Fibroblast of lung (primary cell): ENCODE results near the gene CHD6. TPM values are rescaled to one million over a fixed set of nuclear protein-coding genes. Genes with fewer than 3 reads are reported as not detected.
A peak's percentile ranks its signal among the peaks of the same experiment; 100 is the strongest.

Source experiments
- DNase-seq, 2 donors: peaks; one replicate each; pipeline versions ENCODE4 v3.0.0 to v3.0.0-alpha.2; 2010; ENCODE audit warnings: low read depth in 2 of 2
- H2AFZ ChIP-seq: 2 replicates; pipeline ENCODE4 v1.5.1; 2012; ENCODE audit warnings: low read length, control low read depth, inconsistent platforms
- H3K27ac ChIP-seq: 2 replicates; pipeline ENCODE4 v1.5.1; 2011; ENCODE audit warnings: low read length, control low read depth; ENCODE audit not compliant: insufficient read depth
- H3K27me3 ChIP-seq: 2 replicates; pipeline ENCODE4 v1.5.1; 2011; ENCODE audit warnings: mild to moderate bottlenecking, low read length; ENCODE audit not compliant: control insufficient read depth, insufficient read depth
- H3K36me3 ChIP-seq: 2 replicates; pipeline ENCODE4 v1.5.1; 2011; ENCODE audit warnings: low read length; ENCODE audit not compliant: control insufficient read depth, insufficient read depth
- H3K4me1 ChIP-seq: 2 replicates; pipeline ENCODE4 v1.5.1; 2011; ENCODE audit warnings: low read length; ENCODE audit not compliant: control insufficient read depth, insufficient read depth; ENCODE audit errors: extremely low read depth
- H3K4me2 ChIP-seq: 2 replicates; pipeline ENCODE4 v1.5.1; 2011; ENCODE audit warnings: low read length, control low read depth; ENCODE audit not compliant: insufficient read depth; ENCODE audit errors: extremely low read depth
- H3K4me3 ChIP-seq, 4 experiments: fragments of 200-600 bp in 1 of 4; sonication (generic) in 1 of 4; replicated peaks in 1 of 4; 2 replicates each; pipeline ENCODE4 v1.5.1; 2011 to 2016; ENCODE audit warnings: low read length in 4 of 4, low read depth in 3 of 4, mild to moderate bottlenecking in 3 of 4, control low read depth in 2 of 4, inconsistent platforms in 1 of 4, mixed read lengths in 1 of 4; ENCODE audit not compliant: insufficient read depth in 1 of 4; ENCODE audit errors: control extremely low read depth in 1 of 4
- H3K79me2 ChIP-seq: 2 replicates; pipeline ENCODE4 v1.5.1; 2012; ENCODE audit warnings: mild to moderate bottlenecking, low read length, inconsistent platforms; ENCODE audit not compliant: control insufficient read depth, insufficient read depth
- H3K9ac ChIP-seq: 2 replicates; pipeline ENCODE4 v1.5.1; 2011; ENCODE audit warnings: mild to moderate bottlenecking, low read length, control low read depth; ENCODE audit not compliant: insufficient read depth
- H3K9me3 ChIP-seq: 2 replicates; pipeline ENCODE4 v1.5.1; 2012; ENCODE audit warnings: low read depth, low read length; ENCODE audit not compliant: control insufficient read depth, insufficient read depth
- H4K20me1 ChIP-seq: 2 replicates; pipeline ENCODE4 v1.5.1; 2011; ENCODE audit warnings: low read length; ENCODE audit not compliant: control insufficient read depth, insufficient read depth; ENCODE audit errors: extremely low read depth
- CTCF ChIP-seq, 2 donors: IDR thresholded peaks in 1 of 2; conservative IDR thresholded peaks in 1 of 2; 1 replicate in 1 of 2; 2 replicates in 1 of 2; pipeline ENCODE4 v1.5.1; 2011 to 2012; ENCODE audit warnings: low read length in 2 of 2, control low read depth in 1 of 2, inconsistent platforms in 1 of 2, low read depth in 1 of 2, mild to moderate bottlenecking in 1 of 2
- EZH2 ChIP-seq: IDR thresholded peaks from 2 replicates; pipeline ENCODE4 v1.5.1; 2012; ENCODE audit warnings: low read length, control low read depth, mild to moderate bottlenecking; ENCODE audit errors: missing control alignments
- polyA plus RNA-seq, 2 donors: library from polyadenylated mRNA; depleted of rRNA in 1 of 2; stranded (reverse) in 1 of 2; unstranded in 1 of 2; fragments of >200 nt; gene quantifications; 2 replicates each; pipeline ENCODE4 v1.2.1, GENCODE V29; 2011 to 2012; ENCODE audit warnings: missing spikeins in 1 of 2
- total RNA-seq: library from RNA; depleted of rRNA; stranded (reverse); fragments of >200 nt; gene quantifications from 2 replicates; pipeline ENCODE4 v1.2.1, GENCODE V29; 2014

The CHD6 gene
- total and polyA plus RNA-seq, 2 donors (not counting 1 experiment from before 2014, with no cell fraction given): 13.4 to 25.9 TPM

GRCh38 chr20:41426086-41426830, 191.9 kb downstream of the CHD6 start:
- peaks cover 4% of the 10 kb centered on the region for H3K36me3 ChIP-seq
- no peaks in the 10 kb centered on the region for H3K27me3 ChIP-seq
- no peaks in the 10 kb centered on the region for H3K4me1 ChIP-seq
- H3K27ac ChIP-seq: no peak overlapping the region
- H4K20me1 ChIP-seq: no peaks in the 10 kb centered on the region
- H3K9me3 ChIP-seq: no peaks in the 10 kb centered on the region
- H2AFZ ChIP-seq: no peak overlapping the region
- no peak overlapping the region for H3K9ac ChIP-seq
- H3K4me2 ChIP-seq: no peak overlapping the region
- H3K4me3 ChIP-seq: no peak overlapping the region
- TF ChIP-seq EZH2: no peak
- no peak for TF ChIP-seq CTCF (conservative IDR thresholded peaks at IDR 0.05 in 1 of 2, IDR thresholded peaks at IDR 0.05 in 1 of 2; ENCODE audit: low read depth in 1 of 2, low read length in 2 of 2)
- H3K79me2 ChIP-seq: no peaks in the 10 kb centered on the region
- peak in 1 of 2 donors; percentile 11 for DNase-seq

- H3K9me3 ChIP-seq: no peaks in the 10 kb centered on the region
- no peak overlapping the region for H3K4me2 ChIP-seq
- peak; percentile 19 to 83 for DNase-seq
- no peak overlapping the region for H3K27ac ChIP-seq
- H3K36me3 ChIP-seq: peaks cover 4% of the 10 kb centered on the region
- no peak overlapping the region for H3K9ac ChIP-seq
- no peak for TF ChIP-seq CTCF (conservative IDR thresholded peaks at IDR 0.05 in 1 of 2, IDR thresholded peaks at IDR 0.05 in 1 of 2; ENCODE audit: low read depth in 1 of 2, low read length in 2 of 2)
- no peak for TF ChIP-seq EZH2
- no peak overlapping the region for H3K4me3 ChIP-seq
- no peaks in the 10 kb centered on the region for H4K20me1 ChIP-seq
- H3K4me1 ChIP-seq: no peaks in the 10 kb centered on the region
- no peaks in the 10 kb centered on the region for H3K79me2 ChIP-seq
- no peaks in the 10 kb centered on the region for H3K27me3 ChIP-seq
- no peak overlapping the region for H2AFZ ChIP-seq
Measured at GRCh38 chr20:41425180-41425884, 192.8 kb downstream of the CHD6 start.

DNA sequence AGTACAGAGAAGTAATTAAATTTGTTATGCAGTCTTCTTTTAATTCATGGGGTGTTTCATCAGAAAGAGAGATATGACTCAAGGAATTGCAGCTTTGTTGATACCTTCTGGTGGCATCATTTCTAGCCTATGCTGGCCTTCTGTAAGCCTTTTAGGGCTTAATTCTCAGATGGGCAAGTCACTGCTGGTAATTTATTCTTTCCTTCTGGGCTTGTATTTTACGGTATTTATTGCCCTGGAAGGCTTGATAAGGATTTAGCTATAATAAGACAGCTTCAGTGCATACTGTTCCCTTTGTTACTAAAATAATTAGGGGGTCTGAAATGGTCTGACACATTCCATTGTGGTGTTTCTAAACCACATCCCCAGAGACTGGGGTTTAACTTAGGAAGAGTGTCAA, 193.6 kb downstream of the CHD6 start:
- H3K27ac ChIP-seq: no peak overlapping the region
- H3K9ac ChIP-seq: no peak overlapping the region
- no peaks in the 10 kb centered on the region for H3K4me1 ChIP-seq
- H2AFZ ChIP-seq: no peak overlapping the region
- no peaks in the 10 kb centered on the region for H4K20me1 ChIP-seq
- no peaks in the 10 kb centered on the region for H3K27me3 ChIP-seq
- H3K9me3 ChIP-seq: no peaks in the 10 kb centered on the region
- H3K79me2 ChIP-seq: no peaks in the 10 kb centered on the region
- TF ChIP-seq EZH2: no peak
- no peak for TF ChIP-seq CTCF (conservative IDR thresholded peaks at IDR 0.05 in 1 of 2, IDR thresholded peaks at IDR 0.05 in 1 of 2; ENCODE audit: low read depth in 1 of 2, low read length in 2 of 2)
- peak; percentile 23 to 28 for DNase-seq
- no peak overlapping the region for H3K4me3 ChIP-seq
- peaks cover 4% of the 10 kb centered on the region for H3K36me3 ChIP-seq
- H3K4me2 ChIP-seq: no peak overlapping the region
